ENCODE results near the gene N4BP2.

The N4BP2 gene

DNA sequence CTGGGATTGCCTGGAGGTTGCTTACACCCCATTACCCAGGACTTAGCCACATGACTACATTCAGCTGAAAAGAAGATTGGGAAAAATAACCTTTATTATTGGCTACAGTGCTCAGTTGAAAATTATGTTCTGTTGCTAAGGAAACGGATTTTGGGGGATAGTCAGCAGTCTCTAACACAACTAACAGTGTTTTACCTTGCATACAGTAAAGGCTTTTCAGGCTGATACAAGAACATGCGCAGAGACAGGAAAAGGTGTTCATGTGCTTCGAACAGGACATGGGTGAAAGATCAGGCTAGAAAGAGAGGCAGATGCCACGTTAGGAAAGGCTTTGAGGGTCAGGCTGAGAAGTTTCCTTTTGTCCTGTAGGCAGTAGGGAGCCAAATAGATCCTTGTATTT is 125.4 kb downstream of the N4BP2 start:
- no peak for DNase-seq (ENCODE audit: low read depth)
- TF ChIP-seq, protein P1, sequence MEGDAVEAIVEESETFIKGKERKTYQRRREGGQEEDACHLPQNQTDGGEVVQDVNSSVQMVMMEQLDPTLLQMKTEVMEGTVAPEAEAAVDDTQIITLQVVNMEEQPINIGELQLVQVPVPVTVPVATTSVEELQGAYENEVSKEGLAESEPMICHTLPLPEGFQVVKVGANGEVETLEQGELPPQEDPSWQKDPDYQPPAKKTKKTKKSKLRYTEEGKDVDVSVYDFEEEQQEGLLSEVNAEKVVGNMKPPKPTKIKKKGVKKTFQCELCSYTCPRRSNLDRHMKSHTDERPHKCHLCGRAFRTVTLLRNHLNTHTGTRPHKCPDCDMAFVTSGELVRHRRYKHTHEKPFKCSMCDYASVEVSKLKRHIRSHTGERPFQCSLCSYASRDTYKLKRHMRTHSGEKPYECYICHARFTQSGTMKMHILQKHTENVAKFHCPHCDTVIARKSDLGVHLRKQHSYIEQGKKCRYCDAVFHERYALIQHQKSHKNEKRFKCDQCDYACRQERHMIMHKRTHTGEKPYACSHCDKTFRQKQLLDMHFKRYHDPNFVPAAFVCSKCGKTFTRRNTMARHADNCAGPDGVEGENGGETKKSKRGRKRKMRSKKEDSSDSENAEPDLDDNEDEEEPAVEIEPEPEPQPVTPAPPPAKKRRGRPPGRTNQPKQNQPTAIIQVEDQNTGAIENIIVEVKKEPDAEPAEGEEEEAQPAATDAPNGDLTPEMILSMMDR (IDR thresholded peaks at IDR 0.05; ENCODE audit: control insufficient read depth, extremely low read depth, insufficient read depth) = no peak
- no peak overlapping the region for H3K4me3 ChIP-seq (ENCODE audit: low read depth, low read length)

DNA sequence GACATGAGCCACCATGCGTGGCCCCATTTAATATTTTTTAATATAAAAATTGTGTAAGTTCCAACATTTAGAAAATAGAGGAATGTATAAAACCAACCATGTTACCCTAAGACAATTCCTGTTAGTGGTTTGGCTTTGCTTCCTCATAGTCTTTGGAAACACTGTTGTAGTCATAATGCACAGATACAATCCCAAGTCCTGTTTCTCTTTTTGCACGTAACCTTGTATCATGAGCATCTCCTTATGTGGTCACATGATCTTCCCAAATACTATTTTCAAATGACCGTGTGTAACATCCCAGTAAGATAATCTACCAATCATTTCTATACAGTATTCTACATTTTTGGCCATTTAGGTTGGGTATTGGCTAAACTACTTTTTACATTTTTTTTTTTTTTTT is 126.3 kb downstream of the N4BP2 start:
- DNase-seq (ENCODE audit: low read depth) = no peak
- H3K4me3 ChIP-seq (ENCODE audit: low read depth, low read length) = no peak overlapping the region
- TF ChIP-seq, protein P1 (IDR thresholded peaks at IDR 0.05; ENCODE audit: control insufficient read depth, extremely low read depth, insufficient read depth) = no peak

DNA sequence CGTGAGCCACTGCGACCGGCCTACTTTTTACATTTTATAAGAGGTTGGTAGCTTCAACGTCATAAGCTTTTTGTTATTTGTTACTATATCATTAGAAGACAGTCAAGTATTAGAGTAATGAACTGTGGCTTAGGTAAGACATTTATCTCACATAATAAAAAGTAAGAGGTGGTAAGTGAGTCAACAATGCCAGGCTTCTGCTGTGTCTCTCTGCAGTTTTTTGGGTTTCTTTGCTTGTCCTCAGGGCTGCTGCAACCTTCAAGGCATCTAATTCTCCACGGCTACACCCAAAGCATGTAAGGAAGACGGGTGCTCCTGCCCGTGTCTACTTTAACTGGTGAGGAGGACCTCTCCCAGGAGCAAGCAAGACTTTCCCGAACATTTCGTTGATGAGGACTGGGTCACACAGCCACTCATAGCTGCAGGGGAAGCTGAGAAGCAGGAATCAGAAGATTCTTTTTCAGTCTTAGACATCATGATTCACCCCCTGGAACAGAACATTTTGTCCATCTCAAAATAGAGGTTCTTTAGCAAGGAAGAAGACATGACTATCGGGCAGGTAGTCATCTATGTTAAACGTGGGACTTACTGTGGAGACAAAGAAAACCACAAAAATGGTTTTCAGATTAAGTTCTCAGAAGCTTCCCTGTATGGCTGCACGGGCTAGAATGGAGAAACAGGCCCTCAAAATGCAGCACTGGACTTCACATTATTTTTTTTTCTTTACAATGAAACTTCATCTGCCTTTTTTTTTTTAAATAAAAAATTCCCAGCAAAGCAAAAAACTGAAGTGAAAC is 127.2 kb downstream of the N4BP2 start:
- H3K4me3 ChIP-seq (ENCODE audit: low read depth, low read length) = no peak overlapping the region
- TF ChIP-seq, protein P1 (IDR thresholded peaks at IDR 0.05; ENCODE audit: control insufficient read depth, extremely low read depth, insufficient read depth) = no peak
- no peak for DNase-seq (ENCODE audit: low read depth)

DNA sequence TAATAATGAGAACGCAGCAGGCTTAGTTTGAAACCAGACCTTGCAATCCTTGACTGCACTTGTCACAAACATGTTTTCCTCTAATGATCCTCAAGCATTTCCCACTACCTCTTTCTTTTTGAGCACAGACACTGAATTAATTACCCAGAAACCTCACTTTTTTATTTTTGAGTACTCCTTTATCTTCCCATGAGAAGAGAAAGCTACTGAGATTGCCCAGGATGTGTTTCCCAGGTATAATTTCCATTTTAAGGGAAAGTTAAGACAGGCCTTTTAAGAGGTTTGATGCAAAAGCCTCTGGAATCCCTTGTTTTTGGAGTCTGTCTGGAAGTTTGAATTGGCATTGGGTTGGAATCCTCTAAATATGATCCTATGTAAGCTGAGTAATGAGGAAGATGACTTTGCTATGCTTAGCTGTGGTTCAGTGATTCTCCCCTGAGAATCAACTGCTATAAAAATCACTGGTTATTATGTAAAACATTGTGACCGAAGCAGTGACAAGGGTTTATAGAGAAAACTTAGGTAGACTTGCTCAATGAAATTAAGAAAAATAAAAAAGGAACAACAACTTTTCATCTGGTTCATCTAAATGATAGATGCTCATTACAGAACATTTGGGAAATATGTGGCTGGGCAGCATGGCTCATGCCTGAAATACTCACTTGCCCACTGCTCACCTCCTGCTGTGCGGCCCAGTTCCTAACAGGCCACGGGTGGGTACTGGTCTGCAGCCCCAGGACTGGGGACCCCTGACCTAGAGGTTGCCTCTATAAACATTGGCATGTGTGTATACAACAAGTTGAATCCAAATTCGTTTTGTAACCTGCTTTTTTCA is 129.4 kb downstream of the N4BP2 start:
- TF ChIP-seq, protein P1 (IDR thresholded peaks at IDR 0.05; ENCODE audit: control insufficient read depth, extremely low read depth, insufficient read depth) = no peak
- H3K4me3 ChIP-seq (ENCODE audit: low read depth, low read length) = no peak overlapping the region
- no peak for DNase-seq (ENCODE audit: low read depth)

DNA sequence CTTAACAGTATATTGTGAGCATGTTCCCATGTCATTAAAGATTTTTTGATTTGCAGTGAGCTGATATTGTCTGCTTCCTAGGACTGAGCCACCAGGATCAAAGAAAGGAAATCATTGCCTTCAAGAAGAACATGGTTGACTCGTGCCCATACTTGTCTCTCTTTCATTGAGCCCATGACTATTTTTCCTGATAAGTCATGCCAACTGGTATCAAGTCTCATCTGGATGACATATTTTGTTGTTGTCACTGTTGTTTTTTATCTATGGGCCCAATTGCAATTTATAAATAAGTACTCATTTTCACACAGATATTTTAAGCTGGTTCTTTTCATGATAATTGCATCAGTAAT is 130.0 kb downstream of the N4BP2 start:
- DNase-seq (ENCODE audit: low read depth) = no peak
- no peak overlapping the region for H3K4me3 ChIP-seq (ENCODE audit: low read depth, low read length)
- TF ChIP-seq, protein P1 (IDR thresholded peaks at IDR 0.05; ENCODE audit: control insufficient read depth, extremely low read depth, insufficient read depth) = no peak

DNA sequence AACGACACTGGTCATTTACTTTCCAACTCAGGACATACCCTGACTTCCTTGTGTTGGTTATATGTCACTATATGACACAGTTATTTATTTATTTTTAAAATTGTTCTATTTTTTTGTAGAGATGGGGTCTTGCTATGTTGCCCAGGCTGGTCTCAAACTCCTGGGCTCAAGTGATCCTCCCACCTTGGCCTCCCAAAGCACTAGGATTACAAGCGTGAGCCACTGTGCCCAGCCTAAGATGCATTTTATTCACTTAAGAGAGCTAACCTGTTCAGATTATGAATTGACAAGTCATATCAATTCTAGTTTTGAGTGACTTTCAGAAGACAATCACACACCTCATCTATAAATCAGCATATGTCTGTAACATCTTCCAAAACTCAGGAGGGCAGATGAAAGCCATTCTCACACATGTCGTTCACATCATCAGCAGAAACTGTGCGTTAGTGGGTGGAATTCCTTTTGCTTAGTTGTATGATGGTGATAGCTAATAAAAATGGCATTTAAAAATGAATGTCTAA is 130.8 kb downstream of the N4BP2 start:
- TF ChIP-seq, protein P1 (IDR thresholded peaks at IDR 0.05; ENCODE audit: control insufficient read depth, extremely low read depth, insufficient read depth) = no peak
- DNase-seq (ENCODE audit: low read depth) = no peak
- no peak overlapping the region for H3K4me3 ChIP-seq (ENCODE audit: low read depth, low read length)

Measured in LNCaP clone FGC (cell line).